ENCODE results near the gene ANKRD30B.
"Not testable (repeated sequence)": the region's sequence is repeated elsewhere in the genome, so short reads cannot be mapped to it uniquely, and the experiment has no call there.

DNA sequence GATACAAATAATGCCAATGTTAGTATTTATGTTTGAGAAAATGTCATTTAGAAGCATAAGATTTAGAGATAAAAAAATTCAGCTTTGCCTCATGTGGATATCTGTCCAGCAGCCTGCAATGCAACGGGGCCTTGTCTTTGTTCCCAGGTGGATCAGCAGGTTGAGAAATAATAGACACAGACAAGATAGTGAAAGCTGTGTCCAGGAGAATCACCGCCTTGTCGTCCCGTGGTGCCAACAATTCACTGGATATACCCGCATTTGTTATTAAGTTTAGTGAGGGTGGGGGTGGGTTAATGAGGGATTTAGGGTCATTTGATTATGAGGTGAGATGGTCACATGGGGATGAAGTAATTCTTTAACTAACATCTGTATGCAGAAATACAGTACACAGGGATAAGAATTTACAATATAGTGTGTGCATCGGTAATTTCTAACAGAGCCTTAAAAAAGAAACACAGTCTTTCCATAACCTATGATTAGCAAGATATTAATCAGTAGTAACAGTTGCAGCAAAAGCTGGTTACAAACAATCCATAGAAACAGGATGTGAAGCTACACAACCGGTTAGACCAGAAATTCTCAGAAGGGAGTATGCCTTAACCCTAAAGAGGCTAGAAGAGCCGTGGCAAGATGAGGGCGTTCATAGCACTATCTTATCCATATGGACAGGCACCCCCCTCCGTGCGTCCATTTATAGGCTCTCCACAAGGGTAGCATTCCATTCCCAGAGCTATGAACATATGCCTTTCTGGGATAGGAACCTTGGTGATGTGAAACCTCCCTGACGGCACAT is 50.2 kb downstream of the ANKRD30B start:
- TF ChIP-seq, protein P1, sequence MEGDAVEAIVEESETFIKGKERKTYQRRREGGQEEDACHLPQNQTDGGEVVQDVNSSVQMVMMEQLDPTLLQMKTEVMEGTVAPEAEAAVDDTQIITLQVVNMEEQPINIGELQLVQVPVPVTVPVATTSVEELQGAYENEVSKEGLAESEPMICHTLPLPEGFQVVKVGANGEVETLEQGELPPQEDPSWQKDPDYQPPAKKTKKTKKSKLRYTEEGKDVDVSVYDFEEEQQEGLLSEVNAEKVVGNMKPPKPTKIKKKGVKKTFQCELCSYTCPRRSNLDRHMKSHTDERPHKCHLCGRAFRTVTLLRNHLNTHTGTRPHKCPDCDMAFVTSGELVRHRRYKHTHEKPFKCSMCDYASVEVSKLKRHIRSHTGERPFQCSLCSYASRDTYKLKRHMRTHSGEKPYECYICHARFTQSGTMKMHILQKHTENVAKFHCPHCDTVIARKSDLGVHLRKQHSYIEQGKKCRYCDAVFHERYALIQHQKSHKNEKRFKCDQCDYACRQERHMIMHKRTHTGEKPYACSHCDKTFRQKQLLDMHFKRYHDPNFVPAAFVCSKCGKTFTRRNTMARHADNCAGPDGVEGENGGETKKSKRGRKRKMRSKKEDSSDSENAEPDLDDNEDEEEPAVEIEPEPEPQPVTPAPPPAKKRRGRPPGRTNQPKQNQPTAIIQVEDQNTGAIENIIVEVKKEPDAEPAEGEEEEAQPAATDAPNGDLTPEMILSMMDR (IDR thresholded peaks at IDR 0.05) = not testable (repeated sequence)
- not testable (repeated sequence) for TF ChIP-seq POLR2A, EP300 (IDR thresholded peaks at IDR 0.05)
